ENCODE data around the gene SH3BGRL2.
"Not testable (repeated sequence)": the region's sequence is repeated elsewhere in the genome, so short reads cannot be mapped to it uniquely, and the experiment has no call there.

SH3BGRL2 gene

DNA sequence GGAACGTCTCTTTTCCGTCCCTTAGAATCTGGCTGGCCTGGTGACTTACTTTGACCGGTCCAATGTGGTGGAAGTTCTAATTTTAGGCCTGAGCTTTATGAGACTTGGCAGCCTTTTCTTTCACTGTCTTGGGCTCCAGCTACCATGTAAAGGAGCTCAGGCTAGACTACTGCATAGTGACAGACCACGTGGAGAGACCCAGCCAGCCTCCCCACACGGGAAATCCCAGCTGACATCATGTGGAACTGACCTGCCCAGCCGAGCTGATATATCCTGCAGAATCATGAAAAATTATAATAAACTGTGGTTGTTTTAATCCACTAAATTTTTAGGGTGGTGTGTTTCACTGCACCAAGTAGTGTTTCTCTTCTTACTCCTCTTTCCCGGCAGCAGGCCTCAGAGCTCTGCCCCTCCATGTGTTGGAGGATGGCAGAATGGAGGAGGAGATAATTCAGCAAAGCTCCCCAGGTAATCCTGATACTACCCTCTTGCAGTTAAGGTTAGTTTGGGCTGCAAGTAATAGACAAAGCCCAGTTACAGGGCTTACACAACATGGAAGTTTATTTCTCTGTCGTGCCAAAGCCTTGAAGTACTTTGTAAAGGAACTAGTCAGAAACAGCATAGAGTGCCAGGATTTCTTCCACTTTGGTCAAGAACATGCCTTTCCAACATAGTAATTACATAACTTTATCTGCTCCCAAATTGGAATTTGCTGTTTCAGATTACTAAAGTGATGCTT, 87.5 kb downstream of the SH3BGRL2 start:
- no peak overlapping the region for H3K9ac ChIP-seq (ENCODE audit: low read length)
- no peaks in the 10 kb centered on the region for H3K27me3 ChIP-seq (ENCODE audit: control insufficient read depth, insufficient read depth, low read length)
- no peaks in the 10 kb centered on the region for H3K36me3 ChIP-seq (ENCODE audit: control insufficient read depth, insufficient read depth, low read length)
- no peak overlapping the region for H3K27ac ChIP-seq (ENCODE audit: low read depth, low read length)
- no peaks in the 10 kb centered on the region for H3K9me3 ChIP-seq (ENCODE audit: control insufficient read depth, insufficient read depth, low read depth, low read length)
- peaks cover 4% of the 10 kb centered on the region; the same call in 1 of the 2 replicates for H3K4me1 ChIP-seq (ENCODE audit: control insufficient read depth, insufficient read depth, low read length)
- no peak overlapping the region for H3K4me3 ChIP-seq (ENCODE audit: low read depth, low read length)

DNA sequence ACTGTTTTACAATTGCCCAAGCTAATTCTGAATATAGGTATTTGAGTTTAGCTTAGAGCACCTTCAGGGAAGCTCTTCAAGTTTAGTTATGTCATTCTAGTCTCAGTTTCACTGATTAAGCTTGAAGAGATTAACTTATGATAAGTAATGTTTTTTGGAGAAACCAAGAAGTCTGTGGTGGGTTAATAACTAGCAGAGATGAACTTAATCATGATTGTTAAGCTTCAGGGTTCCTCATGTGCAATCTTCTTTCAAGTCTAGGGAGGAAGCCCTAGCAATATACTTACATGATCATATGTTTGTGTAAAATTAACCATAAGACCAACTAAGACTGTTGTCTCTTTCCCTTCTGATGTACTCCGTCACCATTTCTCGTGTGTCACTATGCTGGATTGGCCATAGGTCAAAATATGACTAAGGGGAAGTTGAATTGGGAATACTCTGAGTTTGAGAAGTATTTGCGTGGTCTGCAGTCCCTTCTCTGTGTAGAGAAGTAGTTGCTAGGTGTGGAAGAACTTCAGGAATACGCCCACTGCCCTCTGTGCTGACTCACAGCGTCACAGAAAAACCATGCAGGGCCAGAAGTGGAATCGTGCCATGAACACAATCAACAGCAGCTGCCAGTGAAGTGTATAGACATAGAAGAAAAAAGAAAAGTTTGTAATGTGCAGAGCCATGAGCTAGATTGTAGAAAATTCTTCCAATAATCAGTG, 88.3 kb downstream of the SH3BGRL2 start:
- Histone ChIP-seq H3K9me3 (ENCODE audit: control insufficient read depth, insufficient read depth, low read depth, low read length) (no peaks in the 10 kb centered on the region), H3K9ac (ENCODE audit: low read length) (no peak overlapping the region), H3K4me3 (ENCODE audit: low read depth, low read length) (no peak overlapping the region), H3K27ac (ENCODE audit: low read depth, low read length) (no peak overlapping the region), H3K27me3 (ENCODE audit: control insufficient read depth, insufficient read depth, low read length) (no peaks in the 10 kb centered on the region), H3K4me1 (ENCODE audit: control insufficient read depth, insufficient read depth, low read length) (no peaks in the 10 kb centered on the region), H3K36me3 (ENCODE audit: control insufficient read depth, insufficient read depth, low read length) (no peaks in the 10 kb centered on the region)

DNA sequence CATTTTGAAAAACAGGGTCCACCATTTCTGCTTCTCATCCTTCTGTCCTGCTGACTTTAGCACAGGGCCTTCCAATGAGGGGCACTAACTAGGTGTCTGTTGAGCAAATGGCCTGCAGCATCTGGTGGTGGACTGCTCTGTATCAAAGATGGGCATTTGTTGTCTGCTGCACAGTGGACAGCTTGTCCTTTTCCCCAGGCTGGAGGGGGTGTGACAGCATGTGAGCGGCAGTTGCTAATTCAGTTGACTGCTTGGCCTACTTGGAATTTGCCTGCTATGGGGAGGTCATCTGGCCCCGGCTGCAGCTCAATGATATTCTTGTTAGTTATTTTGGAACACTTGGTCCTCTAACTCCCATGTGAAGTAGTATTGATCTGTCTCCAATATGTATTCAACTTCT, 93.7 kb downstream of the SH3BGRL2 start:
- no peaks in the 10 kb centered on the region for H3K27me3 ChIP-seq (ENCODE audit: control insufficient read depth, insufficient read depth, low read length)
- no peak overlapping the region for H3K27ac ChIP-seq (ENCODE audit: low read depth, low read length)
- H3K36me3 ChIP-seq (ENCODE audit: control insufficient read depth, insufficient read depth, low read length): no peaks in the 10 kb centered on the region
- H3K4me1 ChIP-seq (ENCODE audit: control insufficient read depth, insufficient read depth, low read length): no peaks in the 10 kb centered on the region
- H3K4me3 ChIP-seq (ENCODE audit: low read depth, low read length): no peak overlapping the region
- H3K9me3 ChIP-seq (ENCODE audit: control insufficient read depth, insufficient read depth, low read depth, low read length): no peaks in the 10 kb centered on the region
- H3K9ac ChIP-seq (ENCODE audit: low read length): no peak overlapping the region

DNA sequence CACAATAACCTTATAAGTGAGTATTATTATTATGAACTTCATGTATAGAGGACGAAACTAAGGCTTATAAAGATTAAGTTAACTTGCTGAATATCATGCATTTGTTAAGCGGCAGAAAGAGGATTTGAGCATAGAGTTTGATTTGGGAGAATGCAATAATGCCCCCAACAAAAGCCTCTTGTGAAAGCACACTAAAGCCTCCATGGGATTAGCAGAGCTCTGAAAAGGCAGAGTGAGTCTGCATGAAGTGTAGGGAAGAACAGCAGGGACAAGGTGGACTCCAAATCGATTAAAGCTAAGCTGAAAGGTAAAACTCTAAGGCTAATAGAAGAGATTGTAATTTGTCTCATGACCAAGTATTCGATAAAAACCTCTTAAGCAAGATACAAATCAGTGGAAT, 100.3 kb downstream of the SH3BGRL2 start:
- H3K4me1 ChIP-seq (ENCODE audit: control insufficient read depth, insufficient read depth, low read length): no peaks in the 10 kb centered on the region
- H3K27me3 ChIP-seq (ENCODE audit: control insufficient read depth, insufficient read depth, low read length): no peaks in the 10 kb centered on the region
- H3K9ac ChIP-seq (ENCODE audit: low read length): no peak overlapping the region

GRCh38 chr6:79733388-79733787, 102.3 kb downstream of the SH3BGRL2 start:
- H3K36me3 ChIP-seq (ENCODE audit: control insufficient read depth, insufficient read depth, low read length): no peaks in the 10 kb centered on the region
- H3K4me1 ChIP-seq (ENCODE audit: control insufficient read depth, insufficient read depth, low read length): no peaks in the 10 kb centered on the region
- H3K27me3 ChIP-seq (ENCODE audit: control insufficient read depth, insufficient read depth, low read length): no peaks in the 10 kb centered on the region
- no peaks in the 10 kb centered on the region for H3K9me3 ChIP-seq (ENCODE audit: control insufficient read depth, insufficient read depth, low read depth, low read length)
- H3K9ac ChIP-seq (ENCODE audit: low read length): no peak overlapping the region
- no peak overlapping the region for H3K4me3 ChIP-seq (ENCODE audit: low read depth, low read length)
- H3K27ac ChIP-seq (ENCODE audit: low read depth, low read length): no peak overlapping the region

More for the DNA sequence above, 100.3 kb downstream of the SH3BGRL2 start:
- no peaks in the 10 kb centered on the region for H3K9me3 ChIP-seq (ENCODE audit: control insufficient read depth, insufficient read depth, low read depth, low read length)
- no peak overlapping the region for H3K27ac ChIP-seq (ENCODE audit: low read depth, low read length)
- H3K36me3 ChIP-seq (ENCODE audit: control insufficient read depth, insufficient read depth, low read length): no peaks in the 10 kb centered on the region
- H3K4me3 ChIP-seq (ENCODE audit: low read depth, low read length): no peak overlapping the region

GRCh38 chr6:79734374-79734773, 103.2 kb downstream of the SH3BGRL2 start:
- H3K9ac ChIP-seq (ENCODE audit: low read length): no peak overlapping the region
- no peaks in the 10 kb centered on the region for H3K4me1 ChIP-seq (ENCODE audit: control insufficient read depth, insufficient read depth, low read length)
- H3K27me3 ChIP-seq (ENCODE audit: control insufficient read depth, insufficient read depth, low read length): no peaks in the 10 kb centered on the region
- H3K36me3 ChIP-seq (ENCODE audit: control insufficient read depth, insufficient read depth, low read length): no peaks in the 10 kb centered on the region
- no peak overlapping the region for H3K4me3 ChIP-seq (ENCODE audit: low read depth, low read length)
- H3K9me3 ChIP-seq (ENCODE audit: control insufficient read depth, insufficient read depth, low read depth, low read length): no peaks in the 10 kb centered on the region
- no peak overlapping the region for H3K27ac ChIP-seq (ENCODE audit: low read depth, low read length)

GRCh38 chr6:79735183-79735582, 104.1 kb downstream of the SH3BGRL2 start:
- Histone ChIP-seq H3K4me1 (ENCODE audit: control insufficient read depth, insufficient read depth, low read length) (no peaks in the 10 kb centered on the region), H3K27me3 (ENCODE audit: control insufficient read depth, insufficient read depth, low read length) (no peaks in the 10 kb centered on the region), H3K27ac (ENCODE audit: low read depth, low read length) (no peak overlapping the region), H3K9me3 (ENCODE audit: control insufficient read depth, insufficient read depth, low read depth, low read length) (no peaks in the 10 kb centered on the region), H3K4me3 (ENCODE audit: low read depth, low read length) (no peak overlapping the region), H3K9ac (ENCODE audit: low read length) (no peak overlapping the region), H3K36me3 (ENCODE audit: control insufficient read depth, insufficient read depth, low read length) (no peaks in the 10 kb centered on the region)

DNA sequence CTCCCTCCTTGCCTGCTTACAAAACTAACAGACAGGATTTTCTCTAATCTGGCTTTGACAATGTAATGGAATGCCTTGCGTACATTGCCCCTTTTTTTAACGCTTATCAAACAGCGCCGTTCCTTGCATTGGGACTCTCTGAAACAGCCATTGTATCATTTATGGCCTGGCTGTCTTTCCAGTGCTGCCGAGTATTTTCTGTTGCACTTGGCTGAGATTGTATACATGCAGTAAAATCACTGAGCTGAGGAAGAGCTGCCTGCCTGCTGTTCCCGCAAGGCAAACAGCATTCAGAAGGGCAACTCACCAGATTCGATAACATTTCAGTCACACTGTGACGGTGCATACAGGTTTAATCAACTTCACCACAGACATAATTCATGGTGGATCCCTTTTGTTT, 106.0 kb downstream of the SH3BGRL2 start:
- Histone ChIP-seq H3K36me3 (ENCODE audit: control insufficient read depth, insufficient read depth, low read length) (no peaks in the 10 kb centered on the region), H3K4me3 (ENCODE audit: low read depth, low read length) (no peak overlapping the region), H3K4me1 (ENCODE audit: control insufficient read depth, insufficient read depth, low read length) (no peaks in the 10 kb centered on the region), H3K27me3 (ENCODE audit: control insufficient read depth, insufficient read depth, low read length) (no peaks in the 10 kb centered on the region), H3K9ac (ENCODE audit: low read length) (no peak overlapping the region), H3K9me3 (ENCODE audit: control insufficient read depth, insufficient read depth, low read depth, low read length) (no peaks in the 10 kb centered on the region), H3K27ac (ENCODE audit: low read depth, low read length) (no peak overlapping the region)

GRCh38 chr6:79742030-79742429, 110.9 kb downstream of the SH3BGRL2 start:
- H3K9me3 ChIP-seq (ENCODE audit: control insufficient read depth, insufficient read depth, low read depth, low read length): peaks cover 8% of the 10 kb centered on the region; the same call in 1 of the 2 replicates
- no peaks in the 10 kb centered on the region for H3K36me3 ChIP-seq (ENCODE audit: control insufficient read depth, insufficient read depth, low read length)
- H3K27ac ChIP-seq (ENCODE audit: low read depth, low read length): no peak overlapping the region
- H3K4me3 ChIP-seq (ENCODE audit: low read depth, low read length): no peak overlapping the region
- no peak overlapping the region for H3K9ac ChIP-seq (ENCODE audit: low read length)
- H3K4me1 ChIP-seq (ENCODE audit: control insufficient read depth, insufficient read depth, low read length): no peaks in the 10 kb centered on the region
- no peaks in the 10 kb centered on the region for H3K27me3 ChIP-seq (ENCODE audit: control insufficient read depth, insufficient read depth, low read length)

DNA sequence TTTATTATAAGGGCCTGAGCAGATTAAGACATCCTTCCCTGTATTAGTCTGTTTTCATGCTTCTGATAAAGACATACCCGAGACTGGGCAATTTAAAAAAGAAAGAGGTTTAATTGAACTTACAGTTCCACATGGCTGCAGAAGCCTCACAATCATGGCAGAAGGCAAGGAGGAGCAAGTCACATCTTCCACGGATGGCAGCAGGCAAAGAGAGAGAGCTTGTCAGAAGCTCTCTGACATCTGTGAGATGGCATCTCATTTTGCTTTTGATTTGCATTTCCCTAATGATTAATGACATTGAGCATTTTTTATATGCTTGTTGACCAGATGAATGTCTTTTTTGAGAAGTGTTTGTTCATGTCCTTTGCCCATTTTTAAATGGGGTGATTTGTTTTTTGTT, 114.2 kb downstream of the SH3BGRL2 start:
- H3K27me3 ChIP-seq (ENCODE audit: control insufficient read depth, insufficient read depth, low read length); H3K4me3 ChIP-seq (ENCODE audit: low read depth, low read length); H3K27ac ChIP-seq (ENCODE audit: low read depth, low read length); H3K4me1 ChIP-seq (ENCODE audit: control insufficient read depth, insufficient read depth, low read length); H3K9me3 ChIP-seq (ENCODE audit: control insufficient read depth, insufficient read depth, low read depth, low read length); H3K9ac ChIP-seq (ENCODE audit: low read length); H3K36me3 ChIP-seq (ENCODE audit: control insufficient read depth, insufficient read depth, low read length): not testable (repeated sequence)

DNA sequence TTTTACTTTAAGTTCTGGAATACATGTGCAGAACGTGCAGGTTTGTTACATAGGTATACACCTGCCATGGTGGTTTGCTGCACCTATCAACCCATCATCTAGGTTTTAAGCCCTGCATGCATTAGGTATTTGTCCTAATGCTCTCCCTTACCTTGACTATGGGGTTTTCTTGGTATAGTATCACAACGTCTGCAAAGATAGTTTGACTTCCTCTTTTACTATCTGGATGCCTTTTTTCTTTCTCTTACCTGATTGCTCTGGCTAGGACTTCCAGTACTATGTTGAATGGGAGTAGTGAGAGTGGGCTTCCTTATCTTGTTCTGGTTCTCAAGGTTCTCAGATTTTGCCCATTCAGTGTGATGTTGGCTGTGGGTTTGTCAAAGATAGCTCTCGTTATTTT, 115.2 kb downstream of the SH3BGRL2 start:
- H3K36me3 ChIP-seq (ENCODE audit: control insufficient read depth, insufficient read depth, low read length); H3K9ac ChIP-seq (ENCODE audit: low read length); H3K27me3 ChIP-seq (ENCODE audit: control insufficient read depth, insufficient read depth, low read length); H3K9me3 ChIP-seq (ENCODE audit: control insufficient read depth, insufficient read depth, low read depth, low read length); H3K4me1 ChIP-seq (ENCODE audit: control insufficient read depth, insufficient read depth, low read length); H3K4me3 ChIP-seq (ENCODE audit: low read depth, low read length); H3K27ac ChIP-seq (ENCODE audit: low read depth, low read length): not testable (repeated sequence)

All from HUES6 (cell line).